ENCODE measurements around the gene CDV3.
"Not testable (repeated sequence)": the region's sequence is repeated elsewhere in the genome, so short reads cannot be mapped to it uniquely, and the experiment has no call there.

The CDV3 gene, protein sequence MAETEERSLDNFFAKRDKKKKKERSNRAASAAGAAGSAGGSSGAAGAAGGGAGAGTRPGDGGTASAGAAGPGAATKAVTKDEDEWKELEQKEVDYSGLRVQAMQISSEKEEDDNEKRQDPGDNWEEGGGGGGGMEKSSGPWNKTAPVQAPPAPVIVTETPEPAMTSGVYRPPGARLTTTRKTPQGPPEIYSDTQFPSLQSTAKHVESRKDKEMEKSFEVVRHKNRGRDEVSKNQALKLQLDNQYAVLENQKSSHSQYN

DNA sequence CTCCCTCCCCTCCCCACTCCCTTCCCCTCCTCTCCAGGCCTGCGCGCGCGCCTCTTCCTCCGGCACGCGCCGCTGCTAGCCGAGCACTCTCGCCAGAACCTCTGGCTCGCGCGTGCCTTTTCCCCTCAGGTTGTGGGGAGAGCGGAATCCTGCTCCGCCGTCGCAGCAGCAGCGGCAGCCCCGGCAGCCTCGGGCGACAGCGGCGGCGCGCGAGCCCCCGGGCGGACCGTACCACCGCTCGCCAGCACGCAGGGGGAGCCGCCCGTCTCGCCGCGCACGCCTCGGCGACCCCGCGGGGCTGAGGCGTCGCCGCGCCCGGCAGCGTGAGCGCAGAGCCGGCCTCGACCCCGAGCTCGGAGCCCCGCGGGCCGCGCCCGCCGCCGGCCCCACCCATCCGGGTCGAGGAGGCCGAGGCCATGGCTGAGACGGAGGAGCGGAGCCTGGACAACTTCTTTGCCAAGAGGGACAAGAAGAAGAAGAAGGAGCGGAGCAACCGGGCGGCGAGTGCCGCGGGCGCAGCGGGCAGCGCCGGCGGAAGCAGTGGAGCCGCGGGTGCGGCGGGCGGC, at the start of gene CDV3:
TSS of gene CDV3 (plus strand) at position 58 of the 566 bp plus-strand sequence. CDS start at position 417, 359 bp downstream.
- no peak for FAIRE-seq

DNA sequence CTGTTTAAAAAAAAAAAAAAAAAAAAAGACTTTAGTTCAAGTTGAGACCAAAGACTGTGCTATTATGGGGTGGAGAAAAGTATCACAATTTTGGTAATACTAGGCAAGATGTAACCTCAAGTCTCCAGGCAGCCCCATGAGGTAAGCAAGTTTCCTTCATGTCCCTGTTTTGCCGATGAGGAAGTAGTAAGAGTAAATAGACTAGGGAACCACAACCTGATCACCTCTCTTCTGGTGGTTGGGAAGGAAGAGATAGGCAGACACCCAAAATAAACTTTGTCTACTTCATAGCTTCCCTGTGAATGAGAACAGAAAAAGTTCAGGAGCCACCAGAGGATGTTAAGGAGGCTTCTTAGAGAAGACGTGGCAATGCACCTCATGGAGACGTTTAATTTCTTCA, 49.7 kb upstream of the CDV3 start:
- FAIRE-seq = not testable (repeated sequence)

DNA sequence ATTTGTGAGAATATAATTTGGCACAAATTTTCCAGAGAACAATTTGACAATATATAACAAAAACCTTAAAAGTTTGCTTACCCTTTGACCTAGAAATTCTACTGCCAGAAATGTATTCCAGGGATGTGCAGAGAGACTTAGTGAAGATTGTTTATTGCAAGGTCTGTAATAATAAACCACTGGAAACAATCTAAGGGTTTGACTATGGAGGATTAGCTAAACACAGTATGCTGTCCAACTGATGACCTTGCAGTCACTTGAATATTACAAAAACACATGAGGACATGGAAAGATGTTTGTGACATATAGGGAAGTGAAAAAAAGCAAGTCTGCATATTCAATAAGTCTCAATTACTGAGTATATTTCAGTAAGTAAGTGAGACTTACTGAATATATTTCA, 48.1 kb upstream of the CDV3 start:
- FAIRE-seq = no peak

DNA sequence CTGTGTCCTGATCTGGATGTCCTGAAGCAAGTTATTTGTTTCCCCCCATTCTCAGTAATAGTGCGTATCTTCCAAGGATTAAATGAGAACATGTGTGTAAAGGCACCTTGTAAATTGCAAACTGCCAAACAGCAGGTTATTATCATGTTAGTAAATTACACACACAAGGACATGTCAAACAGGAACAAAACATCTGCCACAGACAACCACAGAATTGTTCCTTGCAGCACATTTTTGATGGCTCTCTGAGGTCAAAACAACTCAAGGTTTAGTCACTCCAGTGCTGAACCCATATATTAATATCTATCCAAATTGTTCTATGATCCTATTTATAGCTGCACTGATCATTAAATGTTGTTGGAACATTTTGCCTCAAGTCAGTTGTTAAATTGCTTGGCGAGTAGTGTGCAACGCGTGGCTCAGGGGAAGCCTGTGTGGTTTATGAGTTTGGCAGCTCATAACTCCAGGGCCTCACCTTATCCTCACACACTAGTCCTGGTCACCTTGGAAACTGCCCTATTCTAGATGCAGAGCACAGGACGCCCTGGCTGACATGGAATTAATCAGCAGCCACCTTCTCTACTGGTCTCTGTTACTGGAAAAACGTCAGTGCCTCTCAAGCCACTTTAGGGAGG, 46.3 kb upstream of the CDV3 start:
- FAIRE-seq = no peak

DNA sequence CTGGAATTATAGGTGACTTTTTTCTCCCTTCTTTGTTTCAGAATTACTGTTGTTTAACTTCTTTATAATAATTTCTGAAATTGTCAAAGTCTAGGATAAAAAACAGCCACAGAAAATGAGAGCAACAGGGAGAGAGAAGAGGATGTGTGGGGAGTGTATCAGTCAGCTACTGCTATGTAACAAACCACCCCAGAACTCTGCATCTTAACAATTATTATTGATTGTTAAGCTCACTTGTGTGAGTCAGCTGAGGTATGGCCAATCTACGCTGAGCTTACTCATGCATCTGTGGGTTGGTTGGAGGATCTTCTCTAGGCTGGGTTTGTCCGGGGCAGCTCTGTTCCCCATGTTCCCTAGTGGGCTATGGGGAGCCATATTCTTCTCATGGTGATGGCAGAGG, 43.7 kb upstream of the CDV3 start:
- no peak for FAIRE-seq

DNA sequence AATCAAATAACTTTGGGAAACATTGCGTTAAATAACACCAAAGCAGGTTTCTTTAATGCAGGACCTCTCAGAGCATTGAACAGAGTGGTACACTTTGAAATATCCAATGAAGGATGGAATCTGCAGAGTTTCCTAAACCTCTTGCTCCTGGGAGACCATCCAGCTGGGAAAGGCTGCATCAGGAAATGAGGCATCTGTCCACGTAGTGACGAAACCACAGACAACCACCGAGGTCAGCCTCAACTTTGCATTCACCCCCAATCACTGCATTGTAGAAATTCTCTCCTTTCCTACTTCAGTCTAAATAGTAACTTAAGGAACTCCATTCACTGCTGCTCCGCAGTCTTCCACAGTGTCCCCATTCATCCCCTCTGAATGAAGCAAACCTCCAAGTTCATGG, 41.5 kb upstream of the CDV3 start:
- no peak for FAIRE-seq

DNA sequence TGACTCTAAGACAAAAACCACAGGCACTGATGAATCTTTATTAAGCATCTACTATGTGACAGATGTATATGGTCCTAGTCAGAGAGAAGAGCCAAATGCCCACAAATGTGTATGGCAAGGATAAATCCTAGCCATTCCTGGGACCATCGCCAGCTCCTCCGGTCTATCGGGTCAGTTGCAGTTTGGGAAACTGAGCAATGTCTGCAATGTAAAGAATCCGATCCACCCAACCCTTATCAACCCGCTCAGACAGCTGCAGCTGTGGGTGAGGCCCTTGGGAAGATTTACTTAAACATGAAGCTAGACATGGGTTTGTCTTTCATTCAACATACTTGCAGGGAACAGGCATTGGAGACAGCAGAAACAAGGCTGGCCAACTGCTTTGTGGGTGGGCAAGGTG, 40.5 kb upstream of the CDV3 start:
- FAIRE-seq = no peak

DNA sequence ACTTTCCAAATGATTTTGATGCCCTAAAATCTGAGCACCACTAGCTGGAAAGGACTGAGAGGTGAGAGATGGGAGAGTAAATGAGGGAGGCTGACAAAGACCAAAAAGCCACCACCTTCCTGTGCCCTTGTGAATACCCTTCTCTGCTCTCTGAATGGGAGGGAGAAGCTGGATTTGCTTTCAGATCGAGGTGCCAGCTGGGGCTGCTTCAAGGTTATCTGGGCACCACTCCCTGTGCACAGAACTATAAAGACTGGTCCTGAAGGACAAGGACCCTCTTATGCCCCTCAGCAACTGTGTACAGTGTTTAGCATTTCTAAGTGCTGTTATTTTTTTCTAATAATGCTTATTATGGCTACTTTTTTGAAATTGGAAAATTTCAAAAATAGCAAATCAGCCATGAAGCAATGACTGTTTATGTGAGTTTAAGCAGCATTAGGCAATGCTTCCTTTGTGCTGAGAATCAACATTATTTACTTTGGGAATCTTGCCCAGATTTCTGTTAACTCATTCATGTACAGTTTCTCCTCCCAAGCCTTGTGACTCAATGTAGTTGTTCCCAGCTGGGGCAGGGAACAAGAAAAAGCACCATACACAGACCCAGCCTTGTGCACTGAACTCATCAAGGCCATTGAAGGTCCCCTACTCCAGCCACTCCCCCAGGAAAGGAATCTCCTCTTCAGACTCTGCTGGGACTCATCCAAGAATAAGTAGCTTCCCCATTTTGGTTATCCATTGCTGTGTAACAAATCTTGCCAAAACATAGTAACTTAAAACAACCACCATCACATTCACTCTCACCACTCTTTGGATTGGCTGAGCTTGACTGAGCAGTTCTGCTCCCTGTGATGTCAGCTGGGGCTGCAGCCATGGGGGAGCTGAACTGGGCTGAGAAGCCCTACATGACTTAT, 37.3 kb upstream of the CDV3 start:
- no peak for FAIRE-seq

DNA sequence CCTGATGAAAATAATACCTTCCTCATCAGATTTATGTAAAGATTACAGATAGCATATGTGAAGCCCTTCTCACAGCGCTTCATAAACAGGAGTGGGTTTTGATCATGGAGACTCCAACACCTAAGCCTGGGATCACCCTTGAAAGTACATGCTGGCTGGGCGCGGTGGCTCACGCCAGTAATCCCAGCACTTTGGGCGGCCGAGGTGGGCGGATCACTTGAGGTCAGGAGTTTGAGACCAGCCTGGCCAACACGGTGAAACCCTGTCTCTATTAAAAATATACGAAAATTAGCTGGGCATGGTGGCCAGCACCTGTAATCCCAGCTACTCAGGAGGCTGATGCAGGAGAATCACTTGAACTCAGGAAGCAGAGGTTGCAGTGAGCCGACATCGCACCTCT, 36.4 kb upstream of the CDV3 start:
- not testable (repeated sequence) for FAIRE-seq

DNA sequence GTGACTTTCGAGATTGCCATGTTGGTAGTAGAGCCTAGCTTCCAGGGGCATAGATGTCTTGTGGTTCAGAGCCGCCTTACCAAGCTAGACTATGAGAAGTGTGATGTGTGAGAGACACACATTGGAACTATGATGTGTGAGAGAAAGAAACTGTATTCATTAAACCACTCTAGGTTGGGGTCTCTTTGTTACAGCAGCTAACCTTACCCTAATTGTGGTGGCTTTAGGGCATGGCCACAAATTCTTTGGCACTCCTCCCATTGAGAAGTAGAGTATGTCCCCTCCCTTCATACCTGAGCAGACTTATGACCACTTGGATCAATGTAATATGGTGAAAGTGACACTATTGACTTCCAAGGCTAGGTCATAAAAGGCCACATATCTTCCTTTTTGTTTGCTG, 35.3 kb upstream of the CDV3 start:
- no peak for FAIRE-seq

DNA sequence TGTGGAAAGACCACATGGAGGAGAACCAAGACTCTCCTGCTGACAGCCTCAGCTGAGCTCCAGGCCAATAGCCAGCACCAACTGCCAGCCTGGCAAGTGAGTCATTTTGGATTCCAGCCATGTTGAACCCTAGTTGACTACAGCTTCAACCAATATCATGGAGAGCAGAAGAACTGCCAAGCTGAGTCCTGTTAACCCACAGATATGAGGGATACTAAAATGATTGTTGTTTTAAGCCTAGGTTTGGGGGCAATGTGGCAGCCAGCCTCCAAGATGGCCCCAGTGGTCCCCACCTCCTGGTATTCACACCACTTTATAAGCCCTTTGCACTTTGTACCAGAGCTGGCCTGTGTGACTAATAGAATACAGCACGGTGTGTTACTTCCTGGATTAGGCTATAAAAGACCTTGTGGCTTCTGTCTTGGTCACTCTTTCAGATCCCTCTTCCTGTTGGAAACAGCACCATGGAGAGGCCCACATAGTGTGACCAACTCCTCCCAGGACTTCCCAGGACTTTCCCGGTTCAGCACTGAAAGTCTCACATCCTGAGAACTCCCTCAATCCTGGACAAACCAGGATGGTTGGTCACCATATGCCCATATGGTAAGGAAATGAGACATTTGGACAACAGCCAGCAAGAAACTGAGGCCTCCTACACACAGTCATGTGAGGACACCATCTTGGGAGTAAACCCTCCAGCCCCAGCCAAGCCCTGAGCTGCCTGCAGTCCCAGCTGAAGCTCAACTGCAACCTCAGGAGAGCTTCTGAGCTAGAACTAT, 32.4 kb upstream of the CDV3 start:
- no peak for FAIRE-seq

DNA sequence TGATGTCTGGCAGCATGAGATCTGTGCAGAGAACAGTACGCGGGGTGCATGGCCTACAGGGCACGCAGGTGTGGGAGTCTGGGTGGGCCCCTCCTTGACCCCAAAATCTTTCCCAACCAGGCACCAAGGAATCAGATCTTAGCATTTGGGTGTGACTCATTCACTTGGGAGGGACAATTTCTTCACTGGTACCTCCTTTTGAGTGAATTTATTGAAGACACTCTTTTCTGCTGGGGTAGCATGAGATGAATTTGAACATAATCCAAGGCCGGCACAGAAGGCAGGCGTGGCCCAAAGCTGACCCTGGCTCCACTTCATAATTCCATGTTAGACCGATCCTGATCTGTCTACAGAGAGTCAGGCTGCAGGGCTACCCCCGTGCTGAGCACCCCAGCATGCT, 30.6 kb upstream of the CDV3 start:
- no peak for FAIRE-seq

DNA sequence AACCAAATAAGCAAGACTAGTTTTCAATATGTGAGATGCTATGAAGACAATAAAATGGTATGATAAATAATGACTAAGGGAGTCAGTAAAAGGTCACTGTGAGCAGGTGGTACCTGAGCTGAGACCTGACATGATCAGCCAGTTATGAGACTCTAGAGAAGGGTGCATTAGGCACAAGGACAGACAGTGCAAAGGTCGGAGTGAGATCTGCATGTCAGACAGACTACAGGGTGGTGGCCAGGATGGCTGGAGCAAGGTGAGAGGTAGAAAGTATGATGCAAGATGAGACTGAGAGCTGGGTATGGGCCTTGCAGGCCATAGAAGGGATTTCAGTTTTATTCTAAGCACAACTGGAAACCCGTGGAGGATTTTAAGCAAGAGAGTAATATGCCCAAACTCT, 28.5 kb upstream of the CDV3 start:
- FAIRE-seq = not testable (repeated sequence)

DNA sequence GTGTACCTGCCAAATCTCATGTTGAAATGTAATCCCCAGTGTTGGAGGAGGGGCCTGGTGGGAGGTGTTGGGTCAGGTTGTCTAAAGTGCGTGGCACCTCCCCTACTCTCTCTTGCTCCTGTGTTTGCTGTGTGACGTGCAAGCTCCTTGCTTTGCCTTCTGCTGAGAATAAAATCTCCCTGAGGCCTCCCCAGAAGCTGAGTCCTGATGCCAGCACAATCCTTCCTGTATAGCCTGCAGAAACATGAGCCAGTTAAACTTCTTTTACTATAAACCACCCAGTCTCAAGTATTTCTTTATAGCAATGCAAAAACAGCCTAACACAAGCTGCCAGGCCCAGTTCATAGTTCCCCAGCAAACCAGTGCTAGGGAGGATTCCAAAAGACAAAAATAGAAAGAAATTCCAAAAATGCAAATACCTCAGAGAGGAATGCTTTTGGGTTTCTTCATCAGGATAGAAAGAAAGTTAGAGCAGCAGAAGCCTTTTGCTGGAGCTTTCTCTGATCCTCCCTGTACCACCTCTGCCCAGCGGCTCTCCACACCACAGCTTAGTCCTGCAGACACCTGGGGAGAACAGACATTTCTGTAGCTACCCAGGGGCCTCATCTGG, 25.9 kb upstream of the CDV3 start:
- no peak for FAIRE-seq

DNA sequence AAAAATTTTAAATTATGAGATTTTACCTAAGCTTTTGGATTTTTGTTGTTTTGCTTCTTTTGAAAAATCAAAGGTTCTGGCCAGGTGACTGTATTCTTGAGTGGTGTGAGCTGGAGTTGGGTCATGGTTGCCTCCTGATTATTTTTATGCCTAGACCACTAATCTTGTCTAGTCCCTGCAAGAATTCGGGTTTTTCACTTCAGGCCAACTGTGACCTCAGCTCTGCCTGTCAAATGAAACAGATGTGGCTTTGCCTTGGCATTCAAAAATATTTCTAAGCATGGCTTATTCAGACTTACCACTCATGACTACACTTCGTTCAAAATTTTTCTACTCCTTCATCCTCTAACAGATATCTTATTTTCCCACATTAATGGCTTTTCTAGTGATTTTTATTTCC, 25.4 kb upstream of the CDV3 start:
- FAIRE-seq = no peak

DNA sequence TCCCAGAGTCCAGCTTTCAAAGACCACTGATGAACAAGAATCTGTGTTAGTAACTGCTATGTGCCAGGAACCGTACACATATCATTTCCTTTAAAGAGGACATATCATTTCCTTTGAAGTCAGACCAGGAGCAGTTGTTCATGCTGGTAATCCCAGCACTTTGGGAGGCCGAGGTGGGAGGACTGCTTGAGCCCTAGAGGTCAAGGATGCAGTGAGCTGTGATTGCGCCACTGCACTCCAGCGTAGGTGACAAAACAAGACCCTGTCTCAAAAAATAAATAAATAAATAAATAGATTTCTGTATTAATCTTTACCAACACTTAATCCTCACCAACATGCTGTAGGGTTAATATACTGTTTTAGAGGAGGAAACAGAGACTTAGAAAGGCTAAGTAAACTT, 23.9 kb upstream of the CDV3 start:
- no peak for FAIRE-seq

DNA sequence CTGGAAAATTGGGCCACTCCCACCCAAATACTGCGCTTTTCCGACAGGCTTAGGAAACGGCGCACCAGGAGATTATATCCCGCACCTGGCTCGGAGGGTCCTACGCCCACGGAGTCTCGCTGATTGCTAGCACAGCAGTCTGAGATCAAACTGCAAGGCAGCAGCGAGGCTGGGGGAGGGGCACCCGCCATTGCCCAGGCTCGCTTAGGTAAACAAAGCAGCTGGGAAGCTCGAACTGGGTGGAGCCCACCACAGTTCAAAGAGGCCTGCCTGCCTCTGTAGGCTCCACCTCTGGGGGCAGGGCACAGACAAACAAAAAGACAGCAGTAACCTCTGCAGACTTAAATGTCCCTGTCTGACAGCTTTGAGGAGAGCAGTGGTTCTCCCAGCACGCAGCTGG, 21.9 kb upstream of the CDV3 start:
- not testable (repeated sequence) for FAIRE-seq

DNA sequence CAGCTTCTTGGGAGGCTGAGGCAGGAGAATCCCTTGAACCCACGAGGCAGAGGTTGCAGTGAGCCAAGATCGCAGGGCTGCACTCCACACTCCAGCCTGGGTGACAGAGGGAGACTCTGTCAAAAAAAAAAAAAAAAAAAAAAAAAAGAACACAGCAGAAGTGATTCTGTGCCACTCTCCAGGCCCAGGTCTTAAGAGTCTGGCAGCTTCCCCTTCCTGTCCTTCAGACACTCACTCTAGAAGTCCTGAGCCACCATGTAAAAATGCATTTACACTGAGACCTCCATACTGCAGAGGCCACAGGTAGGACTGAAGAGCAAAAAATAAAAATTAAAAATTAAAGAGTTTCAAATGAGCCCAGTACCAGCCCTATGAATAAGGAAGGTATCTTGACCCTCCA, 11.8 kb upstream of the CDV3 start:
- FAIRE-seq = no peak

DNA sequence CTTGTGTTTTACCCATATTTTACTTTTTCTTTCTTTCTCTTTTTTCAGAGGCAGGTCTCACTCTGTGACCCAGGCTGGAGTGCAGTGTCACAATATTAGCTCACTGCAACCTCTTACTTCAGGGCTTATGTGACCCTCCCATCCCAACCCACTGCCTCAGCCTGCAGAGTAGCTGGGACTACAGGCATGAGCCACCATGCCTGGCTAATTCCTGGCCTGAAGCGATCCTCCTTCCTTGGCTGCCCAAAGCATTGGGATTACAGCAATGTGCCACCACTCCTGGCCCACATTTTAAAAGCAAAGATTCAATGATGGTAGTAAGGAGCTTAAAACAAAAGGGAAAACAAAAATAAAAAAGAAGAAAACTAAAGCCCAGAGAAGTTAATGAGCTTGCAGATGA, 11.1 kb upstream of the CDV3 start:
- no peak for FAIRE-seq

DNA sequence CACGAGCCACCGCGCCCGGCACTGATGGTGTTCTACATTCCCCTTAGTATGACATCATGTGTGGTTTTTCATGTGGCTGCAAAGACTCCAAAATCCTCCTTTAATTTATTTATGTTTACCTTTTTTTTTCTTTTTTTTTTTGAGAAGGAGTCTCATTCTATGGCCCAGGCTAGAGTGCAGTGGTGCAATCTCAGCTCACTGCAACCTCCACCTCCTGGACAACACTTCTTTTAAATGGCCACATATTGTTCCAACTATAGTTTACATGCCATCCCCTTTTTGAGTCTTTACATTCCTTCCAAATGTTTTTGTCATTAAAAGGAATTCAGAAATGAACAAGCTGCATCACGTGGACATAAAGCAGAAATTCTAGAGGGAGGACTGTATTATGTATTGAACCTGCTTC, 10.3 kb upstream of the CDV3 start:
- FAIRE-seq = no peak

DNA sequence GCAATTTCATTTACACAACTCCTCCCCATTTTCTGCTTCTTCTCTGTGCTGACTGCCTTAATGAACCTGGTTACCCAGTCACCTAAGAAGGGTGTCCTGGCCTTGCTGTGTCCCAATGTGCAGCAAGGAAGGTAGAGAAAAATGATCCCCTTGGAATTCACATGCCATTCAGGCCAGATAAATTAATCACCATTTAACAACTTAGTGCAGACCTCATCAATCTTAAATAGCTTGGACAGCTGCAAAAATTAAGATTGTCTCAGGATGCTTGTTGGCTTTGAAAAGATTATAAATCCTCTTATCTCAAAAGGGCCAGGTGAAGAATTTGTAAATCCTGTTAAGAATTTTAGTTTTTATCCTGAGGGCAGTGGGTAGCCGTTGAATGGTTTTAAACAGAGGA, 9.7 kb upstream of the CDV3 start:
- no peak for FAIRE-seq

DNA sequence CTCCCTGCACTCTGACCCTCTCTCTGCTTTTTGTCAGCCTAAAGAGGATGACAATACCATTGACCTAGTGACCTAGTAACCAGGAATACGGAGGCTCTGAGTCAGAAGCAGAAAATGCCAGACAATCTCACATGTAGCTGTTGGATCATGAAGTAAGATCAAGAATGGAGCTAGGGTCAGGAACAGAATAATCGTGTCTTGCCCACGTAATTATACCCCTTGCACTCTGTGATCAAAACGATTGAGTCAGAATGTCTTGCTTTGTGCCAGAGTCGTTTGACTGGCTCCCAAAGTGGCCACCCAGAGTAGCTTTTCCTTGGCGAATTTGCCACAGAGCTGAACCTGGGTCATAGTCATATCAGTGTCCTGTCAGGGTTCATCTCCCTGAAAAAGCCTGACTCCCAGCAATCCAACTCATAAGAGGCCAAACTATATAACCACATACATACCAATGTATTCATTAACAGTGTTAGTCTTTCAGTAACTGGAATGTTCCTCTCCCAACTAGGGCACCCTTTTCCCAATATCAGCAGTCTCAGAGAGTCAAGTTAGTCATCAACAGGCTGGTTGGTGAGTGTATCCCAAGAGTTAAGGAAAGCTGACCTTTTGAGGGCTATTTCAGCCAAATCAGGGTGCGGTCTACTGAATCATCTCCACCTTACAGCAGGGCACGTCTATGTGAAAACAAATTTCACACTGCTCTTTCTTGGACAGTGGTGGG, 5.0 kb upstream of the CDV3 start:
- no peak for FAIRE-seq

Measured in TTC549 (cell line).